ENCODE results near the gene EFNA5. TPM values are rescaled to one million over a fixed set of nuclear protein-coding genes. Genes with fewer than 3 reads are reported as not detected.

EFNA5 gene
- total RNA-seq, 1 donor from 2014 or later, result 10.2 TPM

- no peaks in the 10 kb centered on the region for H3K4me1 ChIP-seq
Observed at GRCh38 chr5:107618242-107618641, 52.5 kb downstream of the EFNA5 start.

DNA sequence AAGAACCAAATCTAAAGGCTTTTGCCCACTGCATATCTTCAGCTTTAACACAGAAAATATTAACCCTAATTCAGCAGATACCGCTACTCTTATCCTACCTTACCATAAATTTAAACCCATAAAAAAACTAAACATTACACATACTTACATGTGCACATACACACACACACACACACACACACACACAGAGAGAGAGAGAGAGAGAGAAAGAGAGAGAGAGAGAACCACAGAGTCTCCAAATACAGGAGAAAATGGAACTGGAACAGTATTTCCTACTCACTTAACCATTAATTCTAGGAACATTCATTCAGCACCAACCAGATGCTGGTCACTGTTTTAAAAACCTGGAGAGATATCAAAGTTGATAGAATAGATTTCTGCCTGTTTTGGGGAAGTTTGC lies 53.7 kb downstream of the EFNA5 start:
- Histone ChIP-seq H3K27me3 (ENCODE audit: low read depth) (no peaks in the 10 kb centered on the region), H3K4me1 (no peaks in the 10 kb centered on the region), H3K4me3 (no peak overlapping the region), H3K9me3 (no peaks in the 10 kb centered on the region), H3K27ac (no peak overlapping the region), H3K36me3 (no peaks in the 10 kb centered on the region)
- DNase-seq (no peak), ATAC-seq (no peak)
- intact Hi-C loops (cut with DNase I), result no loop called here
- TF ChIP-seq, protein P1, sequence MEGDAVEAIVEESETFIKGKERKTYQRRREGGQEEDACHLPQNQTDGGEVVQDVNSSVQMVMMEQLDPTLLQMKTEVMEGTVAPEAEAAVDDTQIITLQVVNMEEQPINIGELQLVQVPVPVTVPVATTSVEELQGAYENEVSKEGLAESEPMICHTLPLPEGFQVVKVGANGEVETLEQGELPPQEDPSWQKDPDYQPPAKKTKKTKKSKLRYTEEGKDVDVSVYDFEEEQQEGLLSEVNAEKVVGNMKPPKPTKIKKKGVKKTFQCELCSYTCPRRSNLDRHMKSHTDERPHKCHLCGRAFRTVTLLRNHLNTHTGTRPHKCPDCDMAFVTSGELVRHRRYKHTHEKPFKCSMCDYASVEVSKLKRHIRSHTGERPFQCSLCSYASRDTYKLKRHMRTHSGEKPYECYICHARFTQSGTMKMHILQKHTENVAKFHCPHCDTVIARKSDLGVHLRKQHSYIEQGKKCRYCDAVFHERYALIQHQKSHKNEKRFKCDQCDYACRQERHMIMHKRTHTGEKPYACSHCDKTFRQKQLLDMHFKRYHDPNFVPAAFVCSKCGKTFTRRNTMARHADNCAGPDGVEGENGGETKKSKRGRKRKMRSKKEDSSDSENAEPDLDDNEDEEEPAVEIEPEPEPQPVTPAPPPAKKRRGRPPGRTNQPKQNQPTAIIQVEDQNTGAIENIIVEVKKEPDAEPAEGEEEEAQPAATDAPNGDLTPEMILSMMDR (IDR thresholded peaks at IDR 0.05), result no peak

More at GRCh38 chr5:107618242-107618641, 52.5 kb downstream of the EFNA5 start:
- intact Hi-C loops (cut with DNase I), result no loop called here
- Histone ChIP-seq H3K36me3 (no peaks in the 10 kb centered on the region), H3K4me3 (no peak overlapping the region), H3K27ac (no peak overlapping the region), H3K27me3 (ENCODE audit: low read depth) (no peaks in the 10 kb centered on the region), H3K9me3 (no peaks in the 10 kb centered on the region)
- TF ChIP-seq, protein P1 (IDR thresholded peaks at IDR 0.05), result no peak
- DNase-seq, result no peak
- peak in 1 of 2 donors; percentile 36 for ATAC-seq

GRCh38 chr5:107616213-107616612 lies 54.5 kb downstream of the EFNA5 start:
- no peaks in the 10 kb centered on the region for H3K36me3 ChIP-seq
- H3K4me1 ChIP-seq, result no peaks in the 10 kb centered on the region
- H3K9me3 ChIP-seq, result no peaks in the 10 kb centered on the region
- no peak for DNase-seq
- intact Hi-C loops (cut with DNase I), result no loop called here
- H3K4me3 ChIP-seq, result no peak overlapping the region
- no peak overlapping the region for H3K27ac ChIP-seq
- TF ChIP-seq, protein P1 (IDR thresholded peaks at IDR 0.05), result no peak
- ATAC-seq, result no peak
- H3K27me3 ChIP-seq (ENCODE audit: low read depth), result no peaks in the 10 kb centered on the region

DNA sequence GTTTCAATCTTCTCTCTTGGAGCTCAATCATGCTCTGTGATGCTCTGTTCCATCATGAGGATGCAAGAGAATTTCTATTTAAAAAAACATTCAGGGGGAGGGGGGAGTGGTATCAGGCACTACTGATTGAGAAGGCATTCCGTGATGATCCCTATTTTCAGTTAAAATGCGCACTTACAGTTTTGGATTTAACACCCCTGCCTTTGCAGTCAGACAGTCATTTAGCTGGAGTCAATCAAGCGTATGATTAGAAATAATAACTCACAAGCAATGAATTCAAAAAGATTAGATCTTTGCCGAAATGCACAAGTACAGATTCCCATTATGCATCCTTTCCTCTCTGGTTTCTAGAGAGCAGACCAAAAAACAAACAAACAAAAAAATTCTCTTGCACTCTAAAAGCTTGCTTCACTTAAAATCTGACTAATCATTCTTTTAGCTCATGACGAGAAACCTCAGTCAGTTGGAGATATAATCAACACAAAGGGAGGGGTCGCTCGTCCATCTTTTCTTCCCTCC lies 55.4 kb downstream of the EFNA5 start:
- ATAC-seq (no peak), DNase-seq (no peak)
- Histone ChIP-seq H3K4me1 (no peaks in the 10 kb centered on the region), H3K4me3 (no peak overlapping the region), H3K27ac (no peak overlapping the region), H3K9me3 (no peaks in the 10 kb centered on the region), H3K36me3 (no peaks in the 10 kb centered on the region), H3K27me3 (ENCODE audit: low read depth) (no peaks in the 10 kb centered on the region)
- TF ChIP-seq, protein P1 (IDR thresholded peaks at IDR 0.05), result no peak
- intact Hi-C loops (cut with DNase I), result no loop called here

GRCh38 chr5:107612541-107612940 lies 58.2 kb downstream of the EFNA5 start:
- TF ChIP-seq, protein P1 (IDR thresholded peaks at IDR 0.05), result no peak
- DNase-seq, result no peak
- Histone ChIP-seq H3K36me3 (no peaks in the 10 kb centered on the region), H3K27me3 (ENCODE audit: low read depth) (no peaks in the 10 kb centered on the region), H3K4me1 (no peaks in the 10 kb centered on the region), H3K4me3 (no peak overlapping the region), H3K27ac (no peak overlapping the region), H3K9me3 (no peaks in the 10 kb centered on the region)
- no peak for ATAC-seq
- intact Hi-C loops (cut with DNase I), result no loop called here

All from lower lobe of right lung (tissue), 2 donors.